Natural killer cell (primary cell): ENCODE results near the gene OR10J1. TPM values are rescaled to one million over a fixed set of nuclear protein-coding genes. Genes with fewer than 3 reads are reported as not detected.

ENCODE experiments used
- ATAC-seq, 3 donors: fragments of 150-1000 bp in 2 of 3; fragments of 200-7000 bp in 1 of 3; cut with Tn5 transposase; 1 replicate in 1 of 3; 2 replicates in 2 of 3; pipeline ENCODE4 v1.10.0; 2021; ENCODE audit warnings: mild to moderate bottlenecking in 2 of 3, moderate library complexity in 2 of 3
- DNase-seq, 2 donors: peaks; one replicate each; pipeline versions ENCODE4 v3.0.0 to v3.0.0-alpha.2; 2013 to 2021; ENCODE audit warnings: mixed read lengths in 1 of 2
- H3K27ac ChIP-seq: one replicate; pipeline ENCODE4 v1.5.1; 2013; ENCODE audit warnings: mild to moderate bottlenecking, low read length
- H3K27me3 ChIP-seq: one replicate; pipeline ENCODE4 v1.6.1; 2013; ENCODE audit warnings: low read length; ENCODE audit not compliant: control insufficient read depth, insufficient read depth
- H3K36me3 ChIP-seq: one replicate; pipeline ENCODE4 v1.6.1; 2013; ENCODE audit warnings: low read length; ENCODE audit not compliant: control insufficient read depth, insufficient read depth
- H3K4me1 ChIP-seq: one replicate; pipeline ENCODE4 v1.6.1; 2013; ENCODE audit warnings: low read length; ENCODE audit not compliant: control insufficient read depth, insufficient read depth
- H3K4me3 ChIP-seq: one replicate; pipeline ENCODE4 v1.5.1; 2013; ENCODE audit warnings: low read length
- H3K9me3 ChIP-seq: one replicate; pipeline ENCODE4 v1.6.1; 2013; ENCODE audit warnings: low read length; ENCODE audit not compliant: control insufficient read depth, insufficient read depth
- H3K27ac Mint-ChIP-seq, 2 donors: one replicate each; pipeline ENCODE4 v1.8.0; 2022; ENCODE audit warnings: mild to moderate bottlenecking in 2 of 2, mixed read lengths in 2 of 2, moderate library complexity in 1 of 2
- H3K27me3 Mint-ChIP-seq, 2 donors: one replicate each; pipeline ENCODE4 v1.8.0; 2022; ENCODE audit warnings: low read depth in 2 of 2, mixed read lengths in 2 of 2
- H3K36me3 Mint-ChIP-seq: one replicate; pipeline ENCODE4 v1.8.0; 2022; ENCODE audit warnings: mixed read lengths
- H3K4me1 Mint-ChIP-seq, 2 donors: one replicate each; pipeline ENCODE4 v1.8.0; 2022; ENCODE audit warnings: mixed read lengths in 2 of 2
- H3K4me3 Mint-ChIP-seq: one replicate; pipeline ENCODE4 v1.8.0; 2022; ENCODE audit warnings: mild to moderate bottlenecking, moderate library complexity, mixed read lengths
- H3K9me3 Mint-ChIP-seq, 2 donors: one replicate each; pipeline ENCODE4 v1.8.0; 2022; ENCODE audit warnings: mixed read lengths in 2 of 2
- CTCF ChIP-seq: fragments of 200-600 bp; IDR thresholded peaks from one replicate; pipeline ENCODE4 v1.8.0; 2022; ENCODE audit warnings: antibody characterized with exemption
- WGBS: methylation state at CpG from one replicate; pipeline ENCODE4 v1.1.7; 2013; ENCODE audit warnings: missing lambda C conversion rate; ENCODE audit not compliant: insufficient coverage; 5-methylcytosine and 5-hydroxymethylcytosine counted together
- intact Hi-C: fragments of 100-400 bp; cut with micrococcal nuclease; formaldehyde crosslinking; loops from one replicate; pipeline ENCODE4 v1.14.2; 2022
- total RNA-seq, 4 donors: library from RNA; stranded (reverse); fragments of 120-200 nt in 1 of 4; gene quantifications; one replicate each; pipeline versions ENCODE4 v1.2.3 to v1.2.4, GENCODE V29; 2013 to 2022

Gene OR10J1
- total RNA-seq, 3 donors from 2014 or later (not counting 1 experiment from before 2014, with no cell fraction given) = not detected

GRCh38 chr1:159421821-159422220 lies 17.7 kb upstream of the OR10J1 start:
- no peak overlapping the region for H3K4me3 Mint-ChIP-seq
- Histone ChIP-seq H3K9me3 (peaks cover 15% of the 10 kb centered on the region), H3K27me3 (no peaks in the 10 kb centered on the region), H3K36me3 (no peaks in the 10 kb centered on the region), H3K4me1 (no peaks in the 10 kb centered on the region), H3K27ac (no peak overlapping the region), H3K4me3 (no peak overlapping the region)
- intact Hi-C loops = loop anchor here (10.0 kb wide), 1 partner anchor 463 kb away; no protein-coding TSS in a partner anchor
- WGBS = 87% methylated on average over 8 of the region's 8 CpGs
- DNase-seq (no peak), ATAC-seq (no peak)
- H3K27me3 Mint-ChIP-seq = peaks cover 10 to 30% of the 10 kb centered on the region in 2 donors
- H3K36me3 Mint-ChIP-seq = peaks cover 25% of the 10 kb centered on the region
- no peak overlapping the region for H3K27ac Mint-ChIP-seq
- peaks cover 8 to 10% of the 10 kb centered on the region in 2 donors for H3K9me3 Mint-ChIP-seq
- TF ChIP-seq CTCF = no peak
- H3K4me1 Mint-ChIP-seq = no peaks in the 10 kb centered on the region

GRCh38 chr1:159428536-159428935 lies 11.0 kb upstream of the OR10J1 start:
- WGBS = 87% methylated on average over 3 of the region's 3 CpGs
- Histone ChIP-seq H3K27ac (no peak overlapping the region), H3K27me3 (no peaks in the 10 kb centered on the region), H3K4me1 (no peaks in the 10 kb centered on the region), H3K9me3 (no peaks in the 10 kb centered on the region), H3K36me3 (no peaks in the 10 kb centered on the region), H3K4me3 (no peak overlapping the region)
- TF ChIP-seq CTCF = no peak
- no peaks in the 10 kb centered on the region for H3K36me3 Mint-ChIP-seq
- peaks cover 12 to 23% of the 10 kb centered on the region in 2 donors for H3K27me3 Mint-ChIP-seq
- DNase-seq (no peak), ATAC-seq (no peak)
- no peaks in the 10 kb centered on the region for H3K9me3 Mint-ChIP-seq
- H3K27ac Mint-ChIP-seq = no peak overlapping the region
- H3K4me1 Mint-ChIP-seq = no peaks in the 10 kb centered on the region
- H3K4me3 Mint-ChIP-seq = no peak overlapping the region
- intact Hi-C loops = loop anchor here (10.0 kb wide), 1 partner anchor 456 kb away; no protein-coding TSS in a partner anchor

- WGBS = 79% methylated on average over 4 of the region's 4 CpGs
- ATAC-seq (no peak), DNase-seq (no peak)
- Mint-ChIP-seq H3K36me3 (no peaks in the 10 kb centered on the region), H3K27ac (no peak overlapping the region), H3K9me3 (no peaks in the 10 kb centered on the region), H3K27me3 (peaks cover 12 to 22% of the 10 kb centered on the region in 2 donors), H3K4me1 (no peaks in the 10 kb centered on the region), H3K4me3 (no peak overlapping the region)
- H3K9me3 ChIP-seq = no peaks in the 10 kb centered on the region
- no peaks in the 10 kb centered on the region for H3K4me1 ChIP-seq
- no peak overlapping the region for H3K27ac ChIP-seq
- H3K27me3 ChIP-seq = no peaks in the 10 kb centered on the region
- TF ChIP-seq CTCF = no peak
- H3K36me3 ChIP-seq = no peaks in the 10 kb centered on the region
- intact Hi-C loops = loop anchor here (10.0 kb wide), 1 partner anchor 456 kb away; no protein-coding TSS in a partner anchor
- H3K4me3 ChIP-seq = no peak overlapping the region
Observed at GRCh38 chr1:159429074-159429861, 10.3 kb upstream of the OR10J1 start.
